Measurements from ENCODE around the gene IL36RN.

- TF ChIP-seq POLR2A (IDR thresholded peaks at IDR 0.05) (no peak), CTCF (IDR thresholded peaks at IDR 0.05) (no peak), POLR2AphosphoS5 (IDR thresholded peaks at IDR 0.05) (no peak)
Measured at GRCh38 chr2:113079131-113079530, 20.1 kb downstream of the IL36RN start.

Data from breast epithelium (tissue), 3 donors.